Body of pancreas (tissue), 4 donors: ENCODE data around the gene BASP1.

Source experiments
- POLR2A ChIP-seq, 3 donors: fragments of 450-650 bp; IDR thresholded peaks; one replicate each; pipeline ENCODE4 v1.6.1; 2016; ENCODE audit warnings: antibody characterized with exemption in 3 of 3, mild to moderate bottlenecking in 2 of 3
- TF ChIP-seq, protein P1 (sequence below), 7 experiments: fragments of 450-650 bp in 4 of 7; fragments of 200-600 bp in 3 of 7; sonication (generic) in 3 of 7; IDR thresholded peaks; one replicate each; pipeline ENCODE4 v1.5.1; 2016 to 2019; ENCODE audit warnings: antibody characterized with exemption in 7 of 7

DNA sequence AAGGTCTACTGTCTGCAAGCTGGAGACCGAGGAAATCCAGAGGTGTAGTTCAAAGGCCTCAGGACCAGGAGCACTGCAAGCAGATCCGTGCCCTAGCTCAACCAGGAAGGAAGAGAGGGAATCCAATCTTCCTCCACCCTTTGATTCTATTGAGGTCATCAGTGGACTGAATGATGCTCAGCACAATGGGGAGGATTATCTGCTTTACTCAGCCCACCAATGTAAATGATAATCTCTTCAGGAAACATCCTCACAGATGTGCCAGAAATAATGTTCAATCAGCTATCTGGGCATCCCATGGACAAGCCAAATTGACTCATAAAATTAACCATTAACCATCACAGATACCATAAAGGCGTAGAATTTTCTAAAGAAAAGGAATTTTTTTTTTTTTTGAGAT, 92.0 kb downstream of the BASP1 start:
- TF ChIP-seq, protein P1, sequence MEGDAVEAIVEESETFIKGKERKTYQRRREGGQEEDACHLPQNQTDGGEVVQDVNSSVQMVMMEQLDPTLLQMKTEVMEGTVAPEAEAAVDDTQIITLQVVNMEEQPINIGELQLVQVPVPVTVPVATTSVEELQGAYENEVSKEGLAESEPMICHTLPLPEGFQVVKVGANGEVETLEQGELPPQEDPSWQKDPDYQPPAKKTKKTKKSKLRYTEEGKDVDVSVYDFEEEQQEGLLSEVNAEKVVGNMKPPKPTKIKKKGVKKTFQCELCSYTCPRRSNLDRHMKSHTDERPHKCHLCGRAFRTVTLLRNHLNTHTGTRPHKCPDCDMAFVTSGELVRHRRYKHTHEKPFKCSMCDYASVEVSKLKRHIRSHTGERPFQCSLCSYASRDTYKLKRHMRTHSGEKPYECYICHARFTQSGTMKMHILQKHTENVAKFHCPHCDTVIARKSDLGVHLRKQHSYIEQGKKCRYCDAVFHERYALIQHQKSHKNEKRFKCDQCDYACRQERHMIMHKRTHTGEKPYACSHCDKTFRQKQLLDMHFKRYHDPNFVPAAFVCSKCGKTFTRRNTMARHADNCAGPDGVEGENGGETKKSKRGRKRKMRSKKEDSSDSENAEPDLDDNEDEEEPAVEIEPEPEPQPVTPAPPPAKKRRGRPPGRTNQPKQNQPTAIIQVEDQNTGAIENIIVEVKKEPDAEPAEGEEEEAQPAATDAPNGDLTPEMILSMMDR (IDR thresholded peaks at IDR 0.05), result no peak
- TF ChIP-seq POLR2A (IDR thresholded peaks at IDR 0.05), result no peak
